Measurements from ENCODE around the gene ZNF618.

Gene ZNF618

DNA sequence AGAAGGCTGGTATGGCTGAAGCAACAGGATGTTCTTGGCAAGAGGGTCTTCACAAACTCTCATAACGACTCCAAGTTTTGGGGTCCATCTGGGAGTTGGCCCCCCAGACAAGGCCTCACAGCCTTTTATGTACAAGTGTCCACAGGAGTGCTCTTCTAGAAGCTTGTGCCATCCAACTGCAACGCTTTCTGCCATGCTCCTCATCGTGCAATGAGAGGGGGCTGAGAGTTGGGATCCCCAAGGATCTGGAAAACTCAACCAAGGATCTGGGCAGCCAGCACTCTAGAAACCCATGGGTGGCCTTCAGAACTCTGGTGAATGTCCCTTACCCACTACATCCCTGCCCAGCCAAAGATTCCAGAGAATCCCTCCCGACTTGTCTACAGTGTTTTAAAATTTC, 210.5 kb downstream of the ZNF618 start:
- DNase-seq: peak in 1 of 2 experiments; percentile 6

DNA sequence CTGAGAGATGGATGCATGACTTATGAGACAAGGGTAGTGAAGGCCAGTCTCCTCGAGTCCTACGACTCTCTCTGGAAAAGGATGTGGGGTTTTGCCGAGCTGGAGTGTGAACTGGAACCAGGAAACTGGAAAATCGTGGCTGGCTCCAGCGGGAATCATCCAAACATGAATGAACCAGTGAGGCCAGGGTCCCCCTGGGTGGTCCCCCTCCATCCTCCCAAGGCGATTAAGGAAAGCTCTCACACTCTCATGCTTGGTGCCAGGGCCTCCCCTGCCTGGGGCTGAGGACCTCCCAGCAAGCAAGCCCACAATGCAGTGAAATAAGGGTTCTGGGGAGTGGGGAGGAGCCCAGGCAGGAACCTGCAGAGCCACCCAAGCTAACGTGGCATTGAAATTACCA, 211.6 kb downstream of the ZNF618 start:
- no peak for DNase-seq

DNA sequence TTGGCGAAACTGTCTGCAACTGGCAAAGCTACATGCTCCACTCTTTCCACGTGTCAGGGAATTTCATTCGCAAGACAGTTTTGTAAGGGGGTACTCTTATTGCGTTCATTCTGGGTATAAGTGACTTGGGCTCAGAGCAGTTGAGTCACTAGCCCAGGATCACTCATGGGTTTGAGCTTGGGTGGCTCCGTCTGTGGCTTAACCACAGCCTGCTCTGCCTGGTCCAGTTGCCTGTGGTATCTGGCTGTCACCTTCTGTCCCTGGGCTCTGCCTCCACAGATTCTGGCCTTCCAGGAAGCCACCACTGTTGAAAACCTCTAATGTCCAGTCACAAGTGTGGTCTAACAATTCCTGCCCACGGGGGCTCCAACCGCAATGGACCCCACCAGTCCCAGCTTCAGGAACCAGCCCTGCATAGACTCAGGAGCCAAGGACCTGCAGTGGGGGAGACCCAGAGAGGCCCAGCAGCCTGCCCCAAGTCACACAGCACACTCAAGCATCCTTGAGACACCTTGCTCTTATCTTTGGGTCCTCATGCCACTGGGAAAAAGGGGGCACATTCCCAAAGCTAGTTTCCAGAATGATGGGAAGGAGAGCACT, 212.6 kb downstream of the ZNF618 start:
- DNase-seq: no peak

DNA sequence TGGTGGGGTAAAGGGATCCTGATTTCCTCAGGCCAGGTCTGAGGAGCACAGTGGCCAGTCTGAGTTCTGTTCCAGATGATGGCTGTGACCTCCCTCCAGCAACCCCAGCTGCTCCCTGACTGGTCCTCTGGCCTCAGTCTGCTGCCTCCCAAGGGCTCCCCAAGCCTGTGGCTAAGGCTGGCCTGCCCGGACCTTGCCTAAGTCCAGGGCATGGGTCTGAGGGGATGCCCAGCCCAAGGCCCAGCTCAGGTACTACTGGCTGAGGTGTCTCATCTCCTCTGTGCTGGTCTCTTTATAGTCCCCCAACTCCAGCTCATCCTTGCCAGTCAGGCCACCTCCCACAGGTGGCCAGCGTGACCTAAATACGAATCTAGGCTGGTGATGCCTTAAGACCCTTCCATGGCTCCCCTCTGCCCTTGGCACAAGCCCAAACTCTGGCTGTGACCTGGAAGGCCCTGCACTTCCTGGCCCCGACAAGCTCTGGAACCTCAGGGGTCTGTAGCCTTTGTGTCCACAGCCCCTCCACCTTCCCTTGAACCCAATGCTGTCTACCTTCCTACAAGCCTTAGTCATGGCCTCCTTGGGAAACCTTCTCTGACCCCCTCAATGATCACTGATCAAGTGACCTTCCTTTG, 213.2 kb downstream of the ZNF618 start:
- peak in 1 of 2 experiments; percentile 8 for DNase-seq

DNA sequence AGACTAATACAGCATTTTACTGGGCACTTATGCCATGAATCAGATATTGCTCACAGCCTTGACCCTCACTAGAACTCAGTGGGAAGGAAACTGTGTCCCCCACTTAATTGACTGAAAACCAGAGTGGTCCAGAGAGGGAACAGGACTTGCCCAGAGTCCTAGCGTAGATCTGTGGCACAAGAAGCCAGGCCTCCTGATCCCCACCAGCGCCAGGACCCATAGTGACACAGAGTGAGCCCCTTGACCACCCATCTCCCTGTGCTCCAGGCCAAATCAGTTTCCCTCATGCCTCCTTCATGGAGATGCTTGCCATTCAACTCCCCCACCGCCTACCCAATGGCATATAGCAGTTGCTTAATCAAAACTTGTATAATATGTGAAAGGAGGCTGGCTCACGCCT, 214.7 kb downstream of the ZNF618 start:
- DNase-seq: no peak

DNA sequence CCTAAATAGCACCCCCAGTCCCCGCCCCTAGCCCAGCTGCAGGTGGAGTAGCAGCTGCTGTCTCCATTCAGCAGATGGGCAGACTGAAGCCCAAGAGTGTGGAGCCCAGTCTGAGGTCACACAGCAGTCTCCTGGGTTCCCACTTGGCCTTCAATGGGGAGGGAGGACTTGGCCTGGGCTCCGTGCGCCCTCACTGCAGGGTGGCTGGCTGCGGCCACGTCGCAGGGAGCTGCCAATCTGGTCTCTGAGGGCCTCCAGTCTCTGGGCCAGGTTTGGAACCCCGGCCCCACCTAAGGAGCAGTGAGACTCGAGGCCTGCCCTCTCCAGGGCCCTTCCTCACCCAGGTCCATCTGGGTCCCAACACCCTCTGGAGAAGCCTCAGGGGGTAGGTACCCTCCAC, 215.6 kb downstream of the ZNF618 start:
- DNase-seq: peak in 1 of 2 experiments; percentile 3

DNA sequence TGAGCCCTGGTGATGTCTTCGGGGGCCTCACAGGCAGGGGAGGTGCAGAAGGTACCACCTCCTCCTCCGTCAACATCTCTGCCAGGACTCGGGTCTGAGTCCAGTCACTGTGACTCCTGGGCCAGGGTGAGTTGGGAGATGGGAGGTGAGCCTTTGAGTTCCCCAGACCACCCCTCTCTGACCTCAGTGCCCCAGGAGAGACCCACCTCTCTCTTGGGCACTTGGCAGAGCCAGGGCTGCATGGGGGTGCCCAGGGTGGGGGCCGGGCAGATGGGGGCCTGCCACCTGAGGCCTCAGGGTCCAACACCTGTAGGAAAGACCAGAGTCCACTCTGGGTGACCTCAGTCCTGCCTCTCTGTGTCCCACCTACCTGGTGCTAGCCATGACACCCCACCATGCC, 216.2 kb downstream of the ZNF618 start:
- DNase-seq: peak in 1 of 2 experiments; percentile 4

DNA sequence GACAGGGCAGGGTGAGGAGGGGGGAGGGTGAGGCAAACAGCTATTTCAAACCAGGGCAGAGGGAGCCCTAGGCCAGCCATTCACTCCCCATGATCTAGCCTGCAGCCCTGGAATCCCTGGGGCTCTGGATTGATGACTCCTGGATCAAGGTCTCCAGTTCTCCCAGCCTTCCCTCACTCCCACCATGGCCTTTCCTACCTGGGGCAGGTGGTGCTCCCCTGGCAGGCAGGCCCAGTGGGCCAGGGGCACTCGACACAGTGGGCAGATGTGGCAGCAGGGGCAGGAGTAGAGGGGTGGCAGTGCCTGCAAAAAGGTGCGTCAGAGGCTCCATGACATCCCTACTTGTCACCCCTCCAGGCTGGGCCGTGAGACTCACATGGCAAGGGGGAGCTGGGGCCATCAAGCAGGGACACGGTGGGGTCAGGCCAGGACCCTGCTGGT, 216.9 kb downstream of the ZNF618 start:
- DNase-seq: peak in 1 of 2 experiments; percentile 4

DNA sequence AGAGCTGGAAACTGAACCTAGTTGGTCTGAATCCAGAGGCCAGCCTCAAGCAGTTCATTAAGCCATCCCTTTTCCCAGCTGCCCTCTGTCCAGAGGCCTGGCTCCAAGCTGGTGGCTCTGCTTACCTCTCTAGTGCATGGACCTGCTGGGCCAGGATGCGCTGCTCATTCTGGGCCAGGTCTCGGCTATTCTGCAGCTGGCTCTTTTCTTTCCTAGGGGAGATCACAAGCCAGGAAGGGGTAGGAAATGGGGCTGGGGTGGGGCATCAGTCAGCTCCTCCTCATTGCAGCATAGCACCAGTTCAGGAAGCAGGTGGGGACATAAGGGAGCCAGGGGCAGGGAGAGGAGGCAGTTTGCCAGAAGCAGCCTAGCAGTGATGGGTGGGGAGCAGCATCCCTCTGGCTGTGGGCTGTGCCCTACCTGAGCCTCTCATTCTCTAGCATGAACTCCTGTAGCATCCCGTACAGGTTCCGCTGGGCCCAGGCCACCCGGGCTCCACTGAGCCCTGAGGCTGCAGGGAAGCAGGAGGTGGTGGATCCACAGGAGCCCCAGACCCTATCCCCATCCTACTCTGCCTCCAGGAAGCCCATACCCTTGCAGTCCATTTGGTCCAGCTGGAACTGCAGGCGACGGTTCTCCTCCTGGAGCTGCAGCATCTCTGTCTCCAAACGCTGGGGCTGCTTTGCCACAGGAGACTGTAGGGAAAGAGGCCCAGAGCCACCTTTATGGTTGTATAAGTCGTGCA, 217.8 kb downstream of the ZNF618 start:
- no peak for DNase-seq

DNA sequence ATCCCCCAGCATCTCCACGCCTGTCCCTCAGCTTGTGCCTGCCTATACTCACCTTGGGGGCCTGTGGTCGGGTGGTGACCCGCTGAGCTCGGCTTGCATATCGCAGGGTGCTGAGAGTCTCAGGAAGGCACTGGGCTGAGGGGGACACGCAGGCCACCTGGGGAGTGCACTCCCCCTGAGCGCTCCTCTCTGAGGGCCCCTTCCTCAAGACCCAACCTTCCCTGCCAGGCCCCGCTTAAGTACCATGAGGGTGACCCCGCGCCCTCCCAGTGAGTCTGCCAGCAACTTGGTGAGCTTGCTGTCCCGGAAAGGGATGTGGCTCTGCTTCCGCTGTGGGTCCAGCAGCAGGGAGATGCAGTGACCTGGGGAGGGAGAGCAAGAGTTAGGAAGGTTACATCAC, 218.9 kb downstream of the ZNF618 start:
- DNase-seq: no peak

DNA sequence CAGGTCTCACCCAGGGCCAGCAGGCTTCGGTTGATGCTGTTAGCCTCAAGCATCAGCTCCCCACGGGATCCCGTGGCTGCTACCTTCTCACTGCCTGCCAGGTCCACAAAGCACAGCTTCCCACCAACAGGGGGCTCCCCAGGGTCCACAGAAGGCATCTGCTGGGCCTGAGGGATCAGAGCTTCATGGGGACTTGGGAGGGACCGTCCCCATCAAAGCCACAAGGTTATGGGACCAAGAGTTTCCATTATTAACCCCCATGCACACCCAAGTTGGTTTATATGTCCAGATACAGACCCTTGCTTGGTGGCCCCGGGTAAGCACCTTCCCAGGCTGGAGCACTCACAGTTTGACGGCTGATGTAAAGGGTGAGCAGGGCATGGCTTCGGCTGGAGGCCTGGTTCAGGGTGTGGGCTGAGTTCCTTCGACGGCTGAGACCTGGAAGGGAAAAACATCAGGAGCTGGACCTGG, 220.0 kb downstream of the ZNF618 start:
- DNase-seq: peak in 1 of 2 experiments; percentile 26

DNA sequence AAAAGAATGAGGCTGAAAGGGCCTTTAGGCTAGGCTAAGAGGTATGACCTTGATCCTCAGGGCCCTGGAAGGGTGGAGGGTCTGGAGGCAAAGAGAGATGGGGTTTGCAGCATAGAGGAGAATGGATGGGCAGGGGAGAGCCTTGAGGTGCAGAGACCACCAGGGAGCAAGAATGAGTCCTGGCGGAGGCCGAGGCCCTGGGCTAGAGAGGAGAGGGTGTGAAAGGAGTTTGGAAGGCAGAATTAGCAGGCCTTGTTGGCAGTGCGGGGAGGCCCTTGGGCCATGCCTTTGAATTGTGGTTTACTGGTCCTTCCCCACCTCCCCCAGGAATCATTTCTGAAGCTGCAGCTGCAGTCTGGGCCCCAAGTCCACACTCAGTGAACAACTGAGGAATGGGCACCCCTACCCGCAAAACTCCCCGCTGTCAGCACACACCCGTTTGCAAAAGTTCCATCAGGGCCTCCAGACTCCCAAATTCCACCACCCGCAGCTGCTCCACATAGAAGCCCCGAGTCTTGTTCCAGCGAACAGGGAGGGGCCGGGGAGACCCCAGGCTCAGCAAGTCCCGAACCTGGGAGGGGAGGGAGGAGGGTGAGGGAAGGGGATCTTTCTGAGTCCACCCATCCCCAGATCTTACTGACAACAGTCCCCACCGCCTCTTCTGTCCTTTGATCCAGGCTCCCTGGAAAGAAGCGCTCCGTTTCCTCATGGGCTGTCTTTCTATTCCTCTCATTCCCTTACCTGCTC, 220.9 kb downstream of the ZNF618 start:
- no peak for DNase-seq

DNA sequence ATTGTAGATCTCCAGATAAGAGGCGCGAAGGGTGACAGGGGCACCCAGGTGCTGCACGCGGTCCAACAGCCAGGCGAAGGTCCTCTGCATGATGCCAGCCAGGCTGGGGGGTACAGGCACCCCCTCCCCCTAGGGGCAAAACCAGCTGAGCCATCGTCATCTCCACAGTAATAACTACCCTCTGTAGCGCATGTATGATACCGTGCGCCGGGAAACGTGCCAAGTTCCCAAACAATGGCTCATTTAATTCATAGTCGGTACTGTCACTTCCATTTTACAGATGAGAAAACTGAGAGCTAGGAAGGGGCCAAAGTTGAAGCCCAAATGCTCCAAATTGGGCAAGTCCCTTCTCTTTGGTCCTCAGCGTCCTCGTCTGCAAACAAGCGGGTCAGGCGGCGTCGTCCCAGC, 221.5 kb downstream of the ZNF618 start:
- DNase-seq: no peak

DNA sequence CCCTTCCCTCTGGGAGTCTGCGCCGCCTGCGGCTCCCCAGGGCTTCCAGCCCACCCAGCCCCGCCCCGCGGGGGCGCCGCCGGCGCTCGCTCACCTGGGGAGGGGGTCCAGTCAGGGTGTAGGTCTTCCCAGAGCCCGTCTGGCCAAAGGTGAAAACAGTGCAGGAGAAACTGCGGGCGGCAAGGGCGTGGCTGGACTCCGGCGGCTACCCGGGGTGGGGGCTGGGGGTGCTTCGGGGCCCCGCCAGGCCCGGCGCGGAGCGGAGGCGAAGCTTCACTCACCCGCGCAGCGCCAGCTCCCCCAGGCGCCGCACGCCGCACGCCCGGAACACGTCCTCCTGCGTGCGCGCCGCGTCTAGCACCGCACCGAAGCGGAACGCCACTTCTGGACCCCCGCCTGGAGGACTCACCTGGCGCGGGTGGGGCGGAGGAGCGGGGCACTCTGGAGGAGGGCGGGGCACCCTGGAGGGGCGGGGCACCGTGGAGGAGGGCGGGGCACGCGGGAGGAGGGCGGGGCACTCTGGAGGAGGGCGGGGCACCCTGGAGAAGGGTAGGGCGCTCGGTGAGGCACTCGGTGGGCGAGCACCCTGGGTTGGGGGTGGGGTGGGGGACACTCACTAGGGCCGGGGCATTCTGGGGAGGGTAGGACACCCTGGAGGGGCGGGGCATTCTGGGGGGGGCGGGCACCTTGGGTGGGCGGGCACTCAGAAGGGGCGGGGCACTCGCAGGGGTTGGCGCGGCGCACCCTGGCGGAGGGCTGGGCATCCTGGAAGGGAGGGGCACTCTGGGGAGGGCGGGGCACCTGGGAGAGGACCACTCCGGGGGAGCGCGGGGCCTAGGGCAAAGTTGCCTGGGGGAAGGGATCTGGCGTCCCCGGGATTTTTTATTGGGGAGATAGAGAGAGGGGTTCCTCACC, 222.2 kb downstream of the ZNF618 start:
- DNase-seq: peak; percentile 51 to 60

DNA sequence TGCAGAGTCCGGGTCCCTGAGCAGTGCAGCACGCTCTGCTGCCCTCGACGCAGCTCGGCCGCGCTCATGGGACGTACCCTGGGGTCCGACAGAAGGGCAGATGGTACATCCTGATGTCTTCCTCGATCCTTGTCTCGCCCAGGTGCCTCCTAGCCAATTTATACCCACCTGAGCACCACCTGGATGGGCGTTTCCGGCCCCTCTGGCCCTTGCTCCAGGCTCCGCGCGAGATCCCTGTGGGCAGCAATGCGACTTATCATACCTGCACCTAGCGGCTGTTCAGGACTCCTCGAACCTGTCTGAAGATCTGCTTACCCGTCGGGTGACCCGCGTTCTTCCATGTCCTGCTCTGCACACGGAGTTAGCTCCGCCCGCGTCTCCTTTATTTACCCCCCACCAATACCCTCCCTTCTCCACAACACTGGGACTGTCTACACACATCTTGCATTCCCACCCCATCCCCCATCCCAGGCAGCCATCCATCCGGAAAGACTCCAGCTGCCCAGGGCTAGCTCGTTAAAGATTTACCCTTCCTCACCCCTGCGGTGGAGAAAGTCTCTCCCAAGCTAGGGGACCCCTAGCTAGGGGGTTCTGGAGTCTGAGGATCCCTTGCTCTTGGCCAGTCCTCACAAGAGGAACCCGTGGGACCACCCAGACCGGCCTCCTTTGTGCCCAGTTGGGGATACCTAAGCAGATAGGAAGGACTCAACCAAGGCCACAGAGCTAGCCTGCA, 223.0 kb downstream of the ZNF618 start, which contains the start of gene KIF12:
Gene KIF12 (minus strand): TSS at position 357 of the 733 bp plus-strand sequence. CDS start 16 bp downstream, at position 341.
- DNase-seq: no peak

DNA sequence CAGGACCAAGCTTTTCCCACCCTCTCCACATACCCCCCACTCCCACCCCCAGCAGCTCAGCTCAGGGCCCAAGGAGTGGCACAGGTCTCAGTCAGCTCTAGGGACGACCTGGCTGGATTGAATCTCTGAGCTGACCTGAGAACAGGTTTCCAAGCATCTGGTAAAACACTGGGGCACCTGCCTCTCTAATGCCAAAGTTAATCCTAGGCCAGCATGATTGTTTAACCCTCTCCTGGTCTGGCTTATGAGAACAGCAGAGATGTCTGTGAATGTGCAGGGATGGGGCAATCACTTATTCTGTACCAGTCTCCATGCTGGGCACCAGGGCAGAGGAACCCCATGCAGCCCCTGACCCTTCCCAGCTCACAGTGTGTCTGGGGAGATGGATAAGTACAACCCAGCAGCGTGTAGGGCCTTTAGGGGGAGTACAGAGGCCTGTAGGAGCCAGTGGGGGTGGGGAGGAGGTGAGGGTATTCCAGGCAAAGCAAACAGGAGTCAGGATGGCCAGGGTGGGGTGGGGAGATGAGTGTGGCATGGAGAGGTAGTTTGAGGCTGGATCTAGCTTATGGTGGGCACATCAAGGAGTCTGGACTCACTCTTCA, 223.7 kb downstream of the ZNF618 start:
- DNase-seq: no peak

DNA sequence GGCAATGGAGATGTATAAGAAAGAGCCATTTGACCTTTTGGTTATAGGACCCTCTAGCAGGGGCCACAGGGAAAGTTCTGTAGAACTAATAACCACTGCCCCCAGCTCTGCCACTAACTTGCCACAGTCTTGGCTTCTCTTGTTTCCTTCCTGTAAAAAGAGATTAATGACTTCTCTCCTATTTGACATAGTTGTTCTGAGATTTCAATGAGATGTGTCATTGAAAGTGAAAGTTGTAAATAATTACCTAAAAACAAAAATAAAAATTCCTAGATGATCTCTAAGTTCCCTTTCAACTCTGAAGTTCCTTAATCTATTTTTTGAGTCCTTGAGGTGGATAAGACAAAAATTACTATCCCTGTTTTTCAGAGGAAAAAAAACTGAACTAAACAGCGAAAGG, 224.4 kb downstream of the ZNF618 start:
- DNase-seq: no peak

DNA sequence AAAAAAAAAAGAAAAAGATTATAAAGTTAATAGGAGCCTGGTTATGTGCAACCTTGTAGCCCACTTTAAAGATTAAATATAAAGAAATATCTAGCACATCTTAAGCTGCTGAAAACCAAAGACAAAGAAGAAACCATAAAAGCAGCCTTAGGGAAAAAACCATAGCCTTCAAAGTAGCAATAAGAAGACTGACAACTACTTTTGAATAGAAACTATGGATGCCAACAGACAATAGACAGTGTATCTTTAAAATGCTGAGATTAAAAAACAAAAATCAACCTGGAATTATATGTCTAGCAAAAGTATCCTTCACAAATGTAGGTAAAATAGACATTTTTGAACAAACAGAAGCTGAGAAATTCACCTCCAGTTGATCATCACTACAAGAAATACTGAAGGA, 226.4 kb downstream of the ZNF618 start:
- no peak for DNase-seq

DNA sequence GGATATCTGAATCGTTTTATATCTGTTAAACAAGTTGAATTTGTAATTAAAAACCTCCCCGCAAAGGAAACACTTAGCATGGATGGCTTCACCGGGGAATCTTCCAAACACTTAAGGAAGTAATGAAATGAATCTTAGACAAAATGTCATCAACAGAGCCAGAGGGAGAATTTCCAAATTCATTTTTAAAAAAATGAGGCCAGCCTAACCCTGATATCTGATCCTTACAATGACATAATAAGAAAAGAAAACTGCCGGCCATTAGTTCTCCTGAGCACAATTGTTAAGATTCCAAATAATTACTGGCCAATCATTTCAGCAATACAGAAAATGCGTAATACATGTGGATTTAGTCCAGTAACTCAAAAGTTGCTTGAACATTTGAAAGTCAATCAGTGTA, 229.1 kb downstream of the ZNF618 start:
- no peak for DNase-seq

Data from activated T-cell treated with anti-CD3 and anti-CD28 coated beads, Interleukin-2, amount 50 U/mL, for 48 hours (primary cell).